22Rv1 (cell line): Measurements from ENCODE around the gene THAP2.

Experiments used
- ZFX ChIP-seq: fragments of 450-650 bp; IDR thresholded peaks from 2 replicates; pipeline ENCODE4 v1.6.1; 2017; ENCODE audit warnings: antibody characterized with exemption, borderline replicate concordance
- TF ChIP-seq, protein P1 (sequence below): fragments of 450-650 bp; IDR thresholded peaks from 2 replicates; pipeline ENCODE4 v1.5.1; 2017; ENCODE audit warnings: mild to moderate bottlenecking

DNA sequence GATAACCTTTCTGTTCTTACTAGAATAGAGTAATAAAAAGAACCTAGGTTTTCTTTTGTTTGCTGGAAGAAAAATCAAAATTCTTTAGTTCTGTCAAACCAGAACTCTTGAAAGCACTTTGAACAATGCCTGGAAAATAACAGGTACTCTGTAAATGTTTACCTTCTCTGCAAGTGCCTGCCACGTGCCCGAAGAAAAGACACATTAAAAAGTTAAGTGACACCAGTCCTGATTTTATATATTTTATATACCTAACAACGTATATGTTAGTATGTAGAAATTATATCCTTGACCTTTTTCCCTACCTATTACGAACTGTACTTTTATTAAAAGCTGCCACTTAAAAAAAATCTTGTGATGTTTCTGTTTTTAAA, 976 bp downstream of the THAP2 start:
- TF ChIP-seq, protein P1, sequence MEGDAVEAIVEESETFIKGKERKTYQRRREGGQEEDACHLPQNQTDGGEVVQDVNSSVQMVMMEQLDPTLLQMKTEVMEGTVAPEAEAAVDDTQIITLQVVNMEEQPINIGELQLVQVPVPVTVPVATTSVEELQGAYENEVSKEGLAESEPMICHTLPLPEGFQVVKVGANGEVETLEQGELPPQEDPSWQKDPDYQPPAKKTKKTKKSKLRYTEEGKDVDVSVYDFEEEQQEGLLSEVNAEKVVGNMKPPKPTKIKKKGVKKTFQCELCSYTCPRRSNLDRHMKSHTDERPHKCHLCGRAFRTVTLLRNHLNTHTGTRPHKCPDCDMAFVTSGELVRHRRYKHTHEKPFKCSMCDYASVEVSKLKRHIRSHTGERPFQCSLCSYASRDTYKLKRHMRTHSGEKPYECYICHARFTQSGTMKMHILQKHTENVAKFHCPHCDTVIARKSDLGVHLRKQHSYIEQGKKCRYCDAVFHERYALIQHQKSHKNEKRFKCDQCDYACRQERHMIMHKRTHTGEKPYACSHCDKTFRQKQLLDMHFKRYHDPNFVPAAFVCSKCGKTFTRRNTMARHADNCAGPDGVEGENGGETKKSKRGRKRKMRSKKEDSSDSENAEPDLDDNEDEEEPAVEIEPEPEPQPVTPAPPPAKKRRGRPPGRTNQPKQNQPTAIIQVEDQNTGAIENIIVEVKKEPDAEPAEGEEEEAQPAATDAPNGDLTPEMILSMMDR = no peak
- TF ChIP-seq ZFX = no peak
